Panc1 (cell line): Measurements from ENCODE around the gene RELA.

Experiments used
- POLR2AphosphoS5 ChIP-seq: IDR thresholded peaks from 2 replicates; pipeline ENCODE4 v1.6.1; 2012; ENCODE audit warnings: mild to moderate bottlenecking, low read depth, low read length, moderate library complexity
- REST ChIP-seq, 2 experiments: IDR thresholded peaks; 2 replicates each; pipeline ENCODE4 v1.6.1; 2011 to 2012; ENCODE audit warnings: low read depth in 2 of 2, control low read depth in 1 of 2, low read length in 1 of 2, mild to moderate bottlenecking in 1 of 2, moderate library complexity in 1 of 2; ENCODE audit not compliant: insufficient read depth in 1 of 2
- TCF7L2 ChIP-seq: IDR thresholded peaks from 2 replicates; pipeline ENCODE4 v1.6.1; 2011; ENCODE audit warnings: mild to moderate bottlenecking, low read depth, low read length, inconsistent platforms
- TF ChIP-seq, protein P1 (sequence below): fragments of 450-650 bp; IDR thresholded peaks from 2 replicates; pipeline ENCODE4 v1.5.1; 2017; ENCODE audit warnings: mild to moderate bottlenecking

DNA sequence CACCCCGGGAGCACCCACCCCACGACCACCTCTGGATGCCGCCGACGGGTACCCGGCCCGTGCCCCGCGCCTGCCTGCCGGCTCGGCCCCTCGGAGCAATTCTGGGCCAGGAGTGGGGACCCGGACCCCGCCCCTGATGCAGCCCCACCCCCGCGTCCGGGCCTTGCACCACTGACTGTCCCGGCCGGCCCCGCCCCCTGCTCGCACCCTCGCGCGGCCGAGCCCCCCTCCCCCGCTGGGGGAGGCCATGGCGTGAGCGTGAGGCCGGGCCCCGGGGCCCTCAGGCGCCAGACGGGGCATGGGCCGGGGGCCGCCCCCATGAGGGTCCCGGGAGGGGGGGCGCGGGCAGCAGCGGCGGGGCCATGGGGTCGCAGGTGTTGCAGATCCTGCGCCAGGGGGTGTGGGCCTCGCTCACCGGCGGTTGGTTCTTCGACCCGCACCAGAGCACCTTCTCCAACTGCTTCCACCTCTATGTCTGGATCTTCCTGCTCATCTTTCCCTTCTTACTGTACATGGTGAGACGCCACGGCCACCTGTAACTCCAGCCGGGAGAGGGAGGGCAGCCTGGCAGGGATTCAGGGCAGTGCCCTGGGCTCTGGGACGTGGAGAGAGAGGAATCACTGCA, 46.7 kb downstream of the RELA start:
- TF ChIP-seq, protein P1, sequence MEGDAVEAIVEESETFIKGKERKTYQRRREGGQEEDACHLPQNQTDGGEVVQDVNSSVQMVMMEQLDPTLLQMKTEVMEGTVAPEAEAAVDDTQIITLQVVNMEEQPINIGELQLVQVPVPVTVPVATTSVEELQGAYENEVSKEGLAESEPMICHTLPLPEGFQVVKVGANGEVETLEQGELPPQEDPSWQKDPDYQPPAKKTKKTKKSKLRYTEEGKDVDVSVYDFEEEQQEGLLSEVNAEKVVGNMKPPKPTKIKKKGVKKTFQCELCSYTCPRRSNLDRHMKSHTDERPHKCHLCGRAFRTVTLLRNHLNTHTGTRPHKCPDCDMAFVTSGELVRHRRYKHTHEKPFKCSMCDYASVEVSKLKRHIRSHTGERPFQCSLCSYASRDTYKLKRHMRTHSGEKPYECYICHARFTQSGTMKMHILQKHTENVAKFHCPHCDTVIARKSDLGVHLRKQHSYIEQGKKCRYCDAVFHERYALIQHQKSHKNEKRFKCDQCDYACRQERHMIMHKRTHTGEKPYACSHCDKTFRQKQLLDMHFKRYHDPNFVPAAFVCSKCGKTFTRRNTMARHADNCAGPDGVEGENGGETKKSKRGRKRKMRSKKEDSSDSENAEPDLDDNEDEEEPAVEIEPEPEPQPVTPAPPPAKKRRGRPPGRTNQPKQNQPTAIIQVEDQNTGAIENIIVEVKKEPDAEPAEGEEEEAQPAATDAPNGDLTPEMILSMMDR, result no peak
- TF ChIP-seq POLR2AphosphoS5 (no peak), TCF7L2 (no peak), REST (IDR thresholded peaks at IDR 0.05; ENCODE audit: insufficient read depth in 1 of 2, low read depth in 2 of 2, low read length in 1 of 2) (no peak)
